ENCODE data around the gene NUP188. TPM values are rescaled to one million over a fixed set of nuclear protein-coding genes. Genes with fewer than 3 reads are reported as not detected.
"Not testable (repeated sequence)": the region's sequence is repeated elsewhere in the genome, so short reads cannot be mapped to it uniquely, and the experiment has no call there.

Gene NUP188
- total RNA-seq, 1 experiment from 2014 or later: 80.9 TPM

DNA sequence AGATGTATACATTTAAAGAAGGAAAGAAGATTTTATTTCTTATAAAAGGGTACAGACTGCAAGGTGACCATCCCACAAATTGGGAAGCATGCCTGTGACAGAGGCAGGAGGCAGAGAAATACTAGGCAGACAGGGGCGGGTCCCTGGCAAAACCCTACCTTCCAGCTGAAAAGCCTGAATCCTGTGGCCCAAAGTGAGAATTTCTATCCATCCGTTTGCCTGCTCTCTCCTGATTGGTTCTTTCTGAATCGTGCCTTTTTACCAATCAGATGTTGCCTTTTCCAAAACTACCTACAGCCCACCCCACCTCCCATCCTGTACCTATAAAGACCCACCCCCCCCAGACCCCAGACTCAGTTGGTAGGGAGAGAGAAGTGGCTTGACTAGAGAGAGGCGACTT is 84.0 kb downstream of the NUP188 start:
- Histone ChIP-seq H3K36me3 (ENCODE audit: control insufficient read depth, insufficient read depth, low read length) (no peaks in the 10 kb centered on the region), H3K9me3 (no peaks in the 10 kb centered on the region), H3K27me3 (replicated peaks; ENCODE audit: control insufficient read depth, insufficient read depth, low read length) (no peaks in the 10 kb centered on the region), H3K4me3 (ENCODE audit: low read depth, low read length) (no peak overlapping the region), H3K4me1 (peaks cover 24% of the 10 kb centered on the region)
- intact Hi-C loops (cut with micrococcal nuclease; ENCODE audit: unreplicated experiment): no loop called here
- BruUV-seq (replicated peaks): no TSS peak
- Mint-ChIP-seq H3K36me3 (ENCODE audit: insufficient read depth, unreplicated experiment) (peaks cover 14% of the 10 kb centered on the region), H3K27ac (ENCODE audit: unreplicated experiment) (no peak overlapping the region), H3K27me3 (ENCODE audit: insufficient read depth, unreplicated experiment) (no peaks in the 10 kb centered on the region), H3K4me1 (ENCODE audit: low read depth, unreplicated experiment) (peaks cover 24% of the 10 kb centered on the region), H3K9me3 (ENCODE audit: unreplicated experiment) (no peaks in the 10 kb centered on the region), H3K4me3 (ENCODE audit: unreplicated experiment) (no peak overlapping the region)
- ChIA-PET POLR2A (no interaction called here), CTCF (interaction anchor here (0.6 to 0.7 kb wide), 2 partner anchors 19 to 625 kb away, joined by 4 to 5 read pairs; no protein-coding TSS in a partner anchor)
- DNase-seq: no peak
- TF ChIP-seq, protein P1, sequence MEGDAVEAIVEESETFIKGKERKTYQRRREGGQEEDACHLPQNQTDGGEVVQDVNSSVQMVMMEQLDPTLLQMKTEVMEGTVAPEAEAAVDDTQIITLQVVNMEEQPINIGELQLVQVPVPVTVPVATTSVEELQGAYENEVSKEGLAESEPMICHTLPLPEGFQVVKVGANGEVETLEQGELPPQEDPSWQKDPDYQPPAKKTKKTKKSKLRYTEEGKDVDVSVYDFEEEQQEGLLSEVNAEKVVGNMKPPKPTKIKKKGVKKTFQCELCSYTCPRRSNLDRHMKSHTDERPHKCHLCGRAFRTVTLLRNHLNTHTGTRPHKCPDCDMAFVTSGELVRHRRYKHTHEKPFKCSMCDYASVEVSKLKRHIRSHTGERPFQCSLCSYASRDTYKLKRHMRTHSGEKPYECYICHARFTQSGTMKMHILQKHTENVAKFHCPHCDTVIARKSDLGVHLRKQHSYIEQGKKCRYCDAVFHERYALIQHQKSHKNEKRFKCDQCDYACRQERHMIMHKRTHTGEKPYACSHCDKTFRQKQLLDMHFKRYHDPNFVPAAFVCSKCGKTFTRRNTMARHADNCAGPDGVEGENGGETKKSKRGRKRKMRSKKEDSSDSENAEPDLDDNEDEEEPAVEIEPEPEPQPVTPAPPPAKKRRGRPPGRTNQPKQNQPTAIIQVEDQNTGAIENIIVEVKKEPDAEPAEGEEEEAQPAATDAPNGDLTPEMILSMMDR (IDR thresholded peaks at IDR 0.05; ENCODE audit: insufficient read depth in 1 of 2, low read depth in 1 of 2, low read length in 1 of 2, severe bottlenecking in 1 of 2, unreplicated experiment in 1 of 2): no peak

GRCh38 chr9:129032541-129033159 is 85.2 kb downstream of the NUP188 start:
- ChIA-PET POLR2A (interaction anchor here (0.6 kb wide), 1 partner anchor 147 kb away, joined by 8 read pairs; no protein-coding TSS in a partner anchor), CTCF (interaction anchor here (0.7 kb wide), 1 partner anchor 327 kb away, joined by 7 read pairs; no protein-coding TSS in a partner anchor)
- intact Hi-C loops (cut with micrococcal nuclease; ENCODE audit: unreplicated experiment): no loop called here
- peaks cover 17% of the 10 kb centered on the region for H3K36me3 Mint-ChIP-seq (ENCODE audit: insufficient read depth, unreplicated experiment)
- no peaks in the 10 kb centered on the region for H3K9me3 ChIP-seq
- H3K36me3 ChIP-seq (ENCODE audit: control insufficient read depth, insufficient read depth, low read length): no peaks in the 10 kb centered on the region
- TF ChIP-seq, protein P1 (IDR thresholded peaks at IDR 0.05; ENCODE audit: insufficient read depth in 1 of 2, low read depth in 1 of 2, low read length in 1 of 2, severe bottlenecking in 1 of 2, unreplicated experiment in 1 of 2): no peak
- no peak for DNase-seq
- no peak overlapping the region for H3K27ac Mint-ChIP-seq (ENCODE audit: unreplicated experiment)
- H3K27me3 ChIP-seq (replicated peaks; ENCODE audit: control insufficient read depth, insufficient read depth, low read length): no peaks in the 10 kb centered on the region
- no peak overlapping the region for H3K4me3 Mint-ChIP-seq (ENCODE audit: unreplicated experiment)
- H3K9me3 Mint-ChIP-seq (ENCODE audit: unreplicated experiment): no peaks in the 10 kb centered on the region
- peaks cover 24% of the 10 kb centered on the region for H3K4me1 Mint-ChIP-seq (ENCODE audit: low read depth, unreplicated experiment)
- H3K4me1 ChIP-seq: peaks cover 19% of the 10 kb centered on the region
- BruUV-seq (replicated peaks): no TSS peak
- no peak overlapping the region for H3K4me3 ChIP-seq (ENCODE audit: low read depth, low read length)
- H3K27me3 Mint-ChIP-seq (ENCODE audit: insufficient read depth, unreplicated experiment): no peaks in the 10 kb centered on the region

GRCh38 chr9:129033216-129033615 is 85.7 kb downstream of the NUP188 start:
- POLR2A ChIA-PET: no interaction called here
- TF ChIP-seq, protein P1 (IDR thresholded peaks at IDR 0.05; ENCODE audit: insufficient read depth in 1 of 2, low read depth in 1 of 2, low read length in 1 of 2, severe bottlenecking in 1 of 2, unreplicated experiment in 1 of 2): no peak

DNA sequence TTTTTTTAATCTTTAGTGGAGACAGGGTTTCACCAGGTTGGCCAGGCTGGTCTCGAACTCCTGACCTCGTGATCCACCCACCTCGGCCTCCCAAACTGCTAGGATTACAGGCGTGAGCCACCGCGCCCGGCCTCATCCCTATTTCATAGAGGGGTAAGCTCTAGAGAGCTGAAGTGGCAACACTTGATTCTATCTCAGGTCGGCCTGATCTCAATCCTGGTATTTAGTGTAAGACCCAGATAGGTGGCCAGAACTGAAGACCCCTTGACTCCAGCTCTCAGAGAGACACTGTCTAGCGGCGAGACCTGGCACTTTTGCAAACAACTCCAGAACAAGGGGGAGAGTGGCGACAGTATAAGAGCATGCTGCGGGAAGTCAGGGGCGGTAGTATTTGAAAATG is 88.3 kb downstream of the NUP188 start:
- peak overlapping the region; percentile 36 for H3K4me3 ChIP-seq (ENCODE audit: low read depth, low read length)
- peaks cover 11% of the 10 kb centered on the region; the same call in 1 of the 2 replicates for H3K4me1 ChIP-seq
- not testable (repeated sequence) for H3K9me3 Mint-ChIP-seq (ENCODE audit: unreplicated experiment); H3K9me3 ChIP-seq; H3K4me1 Mint-ChIP-seq (ENCODE audit: low read depth, unreplicated experiment); H3K36me3 ChIP-seq (ENCODE audit: control insufficient read depth, insufficient read depth, low read length); BruUV-seq (replicated peaks); H3K27me3 Mint-ChIP-seq (ENCODE audit: insufficient read depth, unreplicated experiment); DNase-seq; H3K27me3 ChIP-seq (replicated peaks; ENCODE audit: control insufficient read depth, insufficient read depth, low read length)
- peak overlapping the region; percentile 72 for H3K27ac Mint-ChIP-seq (ENCODE audit: unreplicated experiment)
- peak overlapping the region; percentile 80 for H3K4me3 Mint-ChIP-seq (ENCODE audit: unreplicated experiment)
- CTCF ChIA-PET: interaction anchor here (0.9 to 1.0 kb wide), 2 partner anchors 8 to 107 kb away, joined by 4 to 5 read pairs; partner anchors contain the start of gene SH3GLB2
- POLR2A ChIA-PET: interaction anchor here (0.5 to 1.0 kb wide), 5 partner anchors 8 to 206 kb away, joined by 3 to 6 read pairs (median 3); partner anchors contain the start of genes DOLPP1, SH3GLB2 and SPOUT1
- intact Hi-C loops (cut with micrococcal nuclease; ENCODE audit: unreplicated experiment): loop anchor here (1.0 kb wide), 1 partner anchor 8 kb away; the partner anchor contains the start of gene SH3GLB2
- peaks cover 11% of the 10 kb centered on the region for H3K36me3 Mint-ChIP-seq (ENCODE audit: insufficient read depth, unreplicated experiment)

More at GRCh38 chr9:129033216-129033615, 85.7 kb downstream of the NUP188 start:
- no peaks in the 10 kb centered on the region for H3K27me3 Mint-ChIP-seq (ENCODE audit: insufficient read depth, unreplicated experiment)
- peaks cover 24% of the 10 kb centered on the region for H3K4me1 Mint-ChIP-seq (ENCODE audit: low read depth, unreplicated experiment)
- no peaks in the 10 kb centered on the region for H3K27me3 ChIP-seq (replicated peaks; ENCODE audit: control insufficient read depth, insufficient read depth, low read length)
- no peak overlapping the region for H3K4me3 Mint-ChIP-seq (ENCODE audit: unreplicated experiment)
- H3K36me3 Mint-ChIP-seq (ENCODE audit: insufficient read depth, unreplicated experiment): peaks cover 17% of the 10 kb centered on the region
- H3K9me3 Mint-ChIP-seq (ENCODE audit: unreplicated experiment): no peaks in the 10 kb centered on the region
- no TSS peak for BruUV-seq (replicated peaks)
- intact Hi-C loops (cut with micrococcal nuclease; ENCODE audit: unreplicated experiment): no loop called here
- no peaks in the 10 kb centered on the region for H3K36me3 ChIP-seq (ENCODE audit: control insufficient read depth, insufficient read depth, low read length)
- DNase-seq: no peak
- H3K4me3 ChIP-seq (ENCODE audit: low read depth, low read length): no peak overlapping the region
- CTCF ChIA-PET: no interaction called here
- no peaks in the 10 kb centered on the region for H3K9me3 ChIP-seq
- no peak overlapping the region for H3K27ac Mint-ChIP-seq (ENCODE audit: unreplicated experiment)
- H3K4me1 ChIP-seq: peaks cover 22% of the 10 kb centered on the region
